ENCODE data around the gene GPR171.

The GPR171 gene

DNA sequence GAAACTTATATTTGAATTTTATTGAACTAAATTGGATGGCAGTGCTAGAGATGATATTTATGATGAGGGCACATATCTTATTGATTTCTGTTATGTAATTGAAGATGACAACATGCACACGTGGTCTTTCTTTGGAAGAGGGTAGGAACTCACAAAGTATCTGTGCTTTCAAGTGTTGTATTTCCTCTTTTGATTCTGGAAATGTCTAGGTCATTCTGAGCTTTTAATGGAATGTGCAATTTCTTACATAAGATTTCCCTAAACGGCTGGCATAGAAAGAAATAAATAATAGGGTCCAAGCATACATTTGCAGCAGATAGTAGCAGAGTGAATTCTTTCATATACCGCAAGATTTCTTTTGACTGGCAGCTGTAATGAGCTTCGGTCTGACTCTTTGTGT, 10.1 kb upstream of the GPR171 start:
- DNase-seq, result no peak

DNA sequence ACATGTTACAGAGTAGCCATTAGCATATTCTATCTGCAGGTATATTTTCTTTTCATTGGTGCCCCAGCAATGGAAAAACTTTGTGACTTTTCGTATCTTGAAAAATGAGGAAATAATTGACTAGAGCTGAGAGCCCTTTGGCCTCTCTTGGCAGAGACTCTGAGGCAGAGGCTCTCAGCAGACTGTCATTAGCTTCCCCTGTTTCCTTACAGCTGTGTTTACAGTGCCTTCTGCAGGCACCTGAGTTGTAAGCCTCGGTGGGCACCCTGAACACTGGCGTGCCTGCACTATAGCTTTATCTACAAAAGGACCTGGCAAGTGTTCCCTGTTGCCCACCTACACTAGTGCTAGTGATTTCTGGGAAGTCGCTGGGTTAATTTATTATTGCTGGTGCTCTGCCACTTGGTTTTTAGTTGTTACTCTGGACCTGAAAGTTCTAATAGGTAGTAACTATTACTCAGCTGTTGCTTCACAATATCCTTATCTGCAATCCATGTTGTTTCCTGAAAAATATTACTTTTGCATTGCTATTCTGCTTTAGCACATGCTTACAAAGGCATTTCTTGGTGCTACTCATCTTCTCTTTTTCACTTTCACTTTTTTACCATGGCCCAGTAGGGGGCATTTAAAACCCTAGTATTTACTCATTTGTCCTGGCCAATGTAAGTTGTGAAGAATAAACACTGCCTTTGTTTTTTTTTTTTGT, 7.8 kb upstream of the GPR171 start:
- DNase-seq, result no peak

DNA sequence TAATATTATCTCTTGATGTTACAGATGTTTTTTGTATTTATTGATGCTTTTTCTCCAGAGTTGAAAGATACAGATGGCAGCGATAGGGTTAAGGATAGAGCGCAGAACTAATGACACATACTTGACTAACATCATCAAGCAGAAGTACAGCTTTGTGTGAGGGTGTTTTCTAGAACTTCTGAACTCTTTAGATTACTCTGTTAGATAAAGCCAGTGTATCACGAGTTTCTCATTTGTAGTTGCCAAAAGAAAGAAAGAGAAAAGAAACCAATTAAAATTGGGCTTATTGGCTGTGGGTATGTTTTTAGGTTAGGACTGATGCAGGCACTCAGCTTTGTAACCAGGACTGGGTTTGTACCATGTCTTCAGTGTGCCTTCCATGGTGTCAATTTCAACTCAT, 6.6 kb upstream of the GPR171 start:
- no peak for DNase-seq

DNA sequence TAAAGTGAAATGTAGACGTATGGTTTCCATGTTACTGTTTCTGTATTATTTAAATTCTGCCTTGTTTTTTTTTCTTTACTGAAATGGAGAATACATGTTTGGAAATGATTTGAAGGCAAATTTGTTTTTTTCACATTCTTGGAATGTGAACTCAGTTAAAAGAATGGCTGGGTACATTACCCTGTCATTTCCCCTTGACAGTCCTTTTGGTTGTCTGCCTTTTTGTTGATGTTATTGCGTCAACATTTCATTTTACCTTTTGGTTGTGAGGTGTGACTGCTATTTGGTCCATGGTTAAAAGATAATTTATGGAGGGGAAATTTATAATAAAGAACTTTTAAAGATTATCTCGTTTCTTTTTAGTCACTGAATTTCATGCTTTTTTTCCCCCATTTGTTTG, 3.2 kb upstream of the GPR171 start:
- no peak for DNase-seq

DNA sequence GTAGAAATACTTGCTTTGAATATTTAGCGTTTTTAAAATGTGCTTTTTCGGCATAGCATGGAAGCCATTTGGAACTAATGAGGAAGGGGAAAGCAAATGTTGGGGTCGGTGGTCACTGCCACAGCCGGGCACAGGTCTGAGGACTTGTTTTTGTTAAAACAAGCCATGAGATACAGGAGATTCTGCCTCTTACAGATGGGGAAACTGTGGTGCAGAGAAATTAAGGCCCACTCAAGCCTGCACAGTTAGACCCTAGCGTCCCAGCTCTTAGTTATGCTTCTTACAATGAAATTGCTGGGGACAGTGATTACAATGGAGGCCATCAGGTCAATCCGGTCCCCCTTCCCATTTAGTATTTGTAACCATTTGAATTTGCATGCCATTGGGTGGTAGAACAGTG, 2.5 kb upstream of the GPR171 start:
- DNase-seq, result no peak

DNA sequence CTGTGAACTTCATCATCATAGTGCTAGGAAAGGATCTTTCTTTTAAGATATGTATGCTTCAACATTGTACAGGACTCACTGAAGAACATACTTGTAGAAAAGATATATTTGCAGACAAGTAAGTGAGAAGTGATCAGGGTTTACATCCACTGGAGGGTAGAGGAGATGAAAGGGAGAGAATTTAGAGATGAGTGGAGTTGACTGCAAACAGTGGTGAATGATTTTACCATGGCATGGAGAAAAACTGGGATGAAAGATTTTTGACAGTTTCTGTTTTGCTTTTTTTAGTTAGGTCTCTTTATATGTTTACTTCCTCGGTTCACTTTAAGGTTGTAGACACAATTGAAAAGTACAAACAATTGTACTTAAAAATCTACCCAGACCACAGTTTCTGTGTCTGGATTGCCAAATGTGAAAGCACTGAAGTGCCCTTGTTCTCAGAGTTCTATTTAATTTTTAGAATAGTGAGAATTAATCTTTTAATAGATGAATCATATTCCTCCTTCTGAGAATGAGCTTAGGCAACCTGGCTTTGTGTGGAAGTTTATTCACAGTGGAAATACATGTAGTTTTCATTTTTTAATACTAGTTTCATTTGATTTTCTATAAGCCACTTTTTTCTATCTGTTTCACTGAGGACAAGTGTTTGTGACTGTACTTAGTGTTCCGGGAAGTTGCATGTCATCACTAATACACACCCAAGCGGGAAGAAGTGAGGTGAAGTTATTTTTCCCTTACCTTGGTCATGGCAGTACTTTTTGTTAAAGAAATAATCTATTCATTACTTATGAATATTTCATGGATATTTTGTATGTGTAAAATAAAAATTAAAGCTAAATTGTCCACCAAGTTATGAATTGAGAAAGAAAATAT, 1.8 kb upstream of the GPR171 start:
- no peak for DNase-seq

DNA sequence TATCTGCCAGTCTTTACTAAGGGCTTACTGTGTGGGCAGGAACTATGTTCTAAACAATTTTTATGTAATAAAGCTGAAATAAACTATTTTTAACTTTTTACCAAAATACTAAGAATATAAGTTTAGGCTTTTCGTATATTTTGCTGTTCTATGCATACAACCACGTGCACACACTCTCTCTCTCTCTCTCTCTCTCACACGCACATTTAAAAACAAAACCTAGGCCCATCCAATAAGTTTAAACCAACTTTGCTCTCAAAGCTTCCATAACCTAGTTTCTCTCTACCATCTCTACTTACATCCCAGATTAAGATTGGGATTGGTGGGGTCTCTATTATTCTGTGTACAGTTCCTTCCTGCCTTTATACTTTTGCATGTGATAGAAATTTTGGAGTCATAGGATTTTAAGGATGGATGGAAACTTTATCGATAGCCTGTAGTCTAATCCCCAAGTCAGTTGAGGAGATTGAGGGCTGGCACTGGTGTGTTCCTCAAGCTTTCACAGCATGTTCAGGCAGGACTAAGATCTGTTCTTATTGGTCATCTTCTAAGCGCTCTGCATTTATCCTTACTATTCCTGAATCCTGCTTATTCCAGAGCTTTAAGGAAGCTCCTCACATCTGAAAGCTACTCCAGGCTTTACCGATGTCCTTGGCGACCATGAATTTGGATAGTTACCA, 1.8 kb downstream of the GPR171 start:
- no peak for DNase-seq

DNA sequence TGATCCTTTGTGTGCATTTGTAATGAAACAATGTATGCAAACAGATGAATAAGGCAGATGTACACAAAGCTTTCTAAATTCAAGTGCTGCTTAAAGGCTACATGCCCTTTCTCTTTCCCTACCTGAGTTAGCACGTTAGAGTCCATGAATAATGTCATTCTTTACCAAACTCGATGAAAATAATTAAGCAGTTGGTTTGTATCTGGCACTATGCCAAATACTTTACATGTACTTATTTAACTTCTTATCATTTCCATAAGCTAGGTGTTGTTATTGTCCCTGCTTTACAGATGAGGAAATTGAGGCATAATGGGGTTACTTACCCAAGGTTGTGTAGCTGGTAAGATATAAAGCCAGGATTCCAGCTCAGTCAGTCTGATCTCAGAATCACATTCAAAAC, 2.4 kb downstream of the GPR171 start:
- DNase-seq, result no peak

DNA sequence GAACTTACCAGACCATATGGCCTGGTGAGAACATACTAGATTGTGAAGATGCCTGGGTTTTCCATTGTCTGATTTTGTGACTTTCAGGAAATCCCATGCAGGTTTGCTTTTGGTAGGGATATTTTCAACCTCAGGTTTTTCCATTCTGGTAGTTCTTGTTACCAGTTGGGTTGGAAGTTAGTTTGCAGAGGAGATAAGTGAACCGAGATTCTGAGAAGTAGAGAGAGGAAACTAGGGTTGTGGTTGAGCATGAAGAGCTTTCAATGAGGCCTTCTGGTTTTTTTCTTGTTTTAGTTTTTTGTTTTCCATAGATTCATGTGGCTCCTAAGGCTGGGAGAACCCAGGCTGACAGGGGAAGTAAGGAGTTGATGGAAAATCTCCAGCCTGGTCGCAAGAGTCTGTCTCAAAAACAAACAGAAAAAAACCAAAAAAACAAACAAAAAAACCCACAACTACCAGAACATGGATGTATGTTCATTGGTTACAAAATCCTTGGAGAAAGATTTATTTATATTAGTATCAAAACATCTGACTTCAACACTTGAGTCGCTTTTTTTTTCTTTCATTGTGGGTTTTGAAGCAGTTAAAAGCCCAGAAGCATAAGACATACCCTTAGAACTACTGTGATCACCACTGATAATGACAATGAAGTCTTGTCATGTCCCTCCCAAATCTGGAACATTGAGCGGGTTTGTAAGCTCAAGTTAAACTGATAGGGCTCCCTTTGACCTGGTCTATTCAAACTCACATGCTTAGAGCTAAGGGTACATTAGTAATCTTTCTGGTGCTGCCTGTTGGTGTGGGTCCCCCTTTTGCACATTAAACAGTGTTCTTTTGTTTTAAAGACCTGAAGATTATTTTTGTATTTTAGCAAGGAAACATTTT, 3.2 kb downstream of the GPR171 start:
- no peak for DNase-seq

DNA sequence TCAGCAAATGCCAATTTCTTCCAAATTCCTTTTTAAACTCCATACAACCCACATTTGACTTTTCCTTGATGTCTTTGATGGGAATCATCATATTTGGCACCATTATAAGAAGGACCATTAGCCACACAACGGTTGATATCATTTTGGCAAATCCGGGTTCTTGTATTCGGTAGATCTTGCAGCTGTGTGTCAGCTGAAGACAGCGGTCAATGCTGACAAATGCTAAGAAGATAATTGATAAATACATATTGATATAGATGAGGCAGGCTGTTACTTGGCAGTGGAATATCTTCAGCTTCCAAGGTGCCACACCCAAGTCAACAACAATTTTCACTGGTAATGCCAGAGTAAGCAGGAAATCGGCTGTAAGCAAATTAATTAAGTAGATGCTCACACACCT, 4.2 kb downstream of the GPR171 start:
- no peak for DNase-seq

DNA sequence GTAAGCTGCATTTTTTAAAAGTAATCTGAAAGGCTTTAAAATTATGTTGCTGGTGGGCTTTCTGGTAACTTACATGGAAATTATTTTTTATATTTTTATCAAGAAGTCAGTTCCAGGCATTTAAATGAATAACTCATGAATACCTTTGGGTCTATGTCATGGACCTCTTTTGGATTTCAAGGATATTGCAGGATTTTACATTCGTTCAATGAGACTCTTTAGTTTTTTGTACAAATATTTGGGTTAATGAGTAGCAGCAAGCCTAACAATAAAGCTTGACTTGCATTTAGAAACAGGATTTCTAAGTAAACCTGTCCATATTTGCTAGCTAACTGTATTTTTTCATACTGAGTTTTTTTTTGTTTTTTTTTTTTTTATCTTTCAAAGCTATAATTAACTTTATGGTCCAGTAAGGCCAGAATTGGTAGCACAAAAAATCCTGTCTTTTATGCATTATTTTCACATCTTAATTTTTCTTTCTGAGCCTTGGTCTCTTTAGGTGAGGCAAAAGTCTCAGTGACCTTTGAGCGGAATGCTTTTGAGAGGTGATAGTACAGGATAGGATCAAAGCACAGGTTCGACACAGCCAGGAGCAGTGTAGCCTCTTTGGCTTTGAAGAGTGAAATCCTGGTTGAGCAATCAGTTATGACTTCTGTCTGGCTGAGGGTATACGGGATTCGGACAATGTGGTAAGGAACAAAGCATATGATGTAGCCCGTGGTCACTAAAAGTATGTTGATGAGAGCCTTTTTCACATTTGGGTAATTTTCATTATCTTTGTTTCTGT, 4.8 kb downstream of the GPR171 start:
- no peak for DNase-seq

DNA sequence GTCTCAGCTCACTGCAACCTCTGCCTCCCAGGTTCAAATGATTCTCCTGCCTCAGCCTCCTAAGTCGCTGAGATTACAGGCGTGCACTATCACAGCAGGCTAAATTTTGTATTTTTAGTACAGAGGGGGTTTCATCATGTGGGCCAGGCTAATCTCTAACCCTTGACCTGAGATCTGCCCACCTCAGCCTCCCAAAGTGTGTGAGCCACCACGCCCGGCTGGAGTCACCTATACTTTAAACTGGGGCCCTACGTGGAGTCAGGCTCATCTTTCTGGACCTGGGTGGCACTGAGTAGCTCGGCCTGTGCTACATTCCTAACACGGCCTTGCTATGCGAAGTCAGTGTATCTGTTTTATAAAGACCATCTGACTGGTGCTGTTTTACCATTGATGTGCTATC, 5.8 kb downstream of the GPR171 start:
- no peak for DNase-seq

DNA sequence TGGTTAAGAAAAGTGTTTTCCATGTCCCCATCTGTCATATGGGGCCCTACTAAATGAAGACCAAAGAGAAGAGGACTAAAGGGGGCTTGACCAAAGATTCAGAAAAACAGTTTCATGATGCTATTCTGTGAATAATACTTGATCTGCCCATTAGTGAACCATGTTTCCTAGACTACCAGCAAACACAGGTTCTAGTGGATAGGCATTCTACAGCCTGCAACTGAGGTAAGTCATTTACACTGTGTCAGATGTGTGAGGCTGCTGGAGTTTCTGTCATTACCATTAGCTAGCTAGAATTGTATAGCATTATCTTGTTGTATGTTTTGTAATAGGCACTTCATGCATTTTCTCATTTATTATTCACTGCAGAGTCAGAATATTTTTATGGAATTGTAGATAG, 6.6 kb downstream of the GPR171 start:
- DNase-seq, result no peak

DNA sequence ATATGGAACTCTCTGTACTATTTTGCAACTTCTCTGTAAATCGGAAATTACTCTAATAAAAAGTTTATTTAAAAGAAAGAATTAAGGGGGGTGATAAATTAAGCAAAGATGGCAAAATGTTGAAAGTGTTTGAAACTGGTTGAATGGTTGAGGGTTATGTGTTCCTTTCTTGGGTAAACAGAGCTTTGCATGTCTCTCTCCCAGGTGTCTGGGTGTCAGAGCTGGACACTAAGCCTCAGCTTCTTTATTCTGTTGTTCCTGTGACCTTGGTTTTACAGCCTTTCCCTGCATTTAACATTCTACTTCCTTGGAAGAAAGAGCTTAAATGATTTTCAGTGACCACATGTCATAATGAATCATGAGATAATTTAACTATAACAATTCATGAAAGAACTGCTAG, 7.2 kb downstream of the GPR171 start:
- DNase-seq, result no peak

DNA sequence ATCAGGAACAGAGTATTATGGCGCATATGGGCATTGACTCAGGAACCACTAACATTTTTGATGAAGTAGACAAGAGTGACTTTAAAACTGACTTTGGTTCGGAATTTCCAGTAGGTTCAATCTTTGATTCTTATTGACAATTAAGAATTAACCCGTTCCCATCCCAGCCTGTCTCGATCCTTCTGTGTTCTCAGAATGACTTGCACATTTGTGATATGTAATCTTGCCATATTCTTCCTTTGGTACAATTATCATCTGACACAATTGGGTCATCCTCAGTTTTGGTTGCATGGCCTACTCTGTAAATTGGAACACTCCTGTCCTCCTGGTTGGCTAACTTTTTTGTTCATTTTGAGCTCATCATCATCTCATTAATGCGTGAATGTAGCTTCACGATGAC, 10.5 kb downstream of the GPR171 start:
- no peak for DNase-seq

DNA sequence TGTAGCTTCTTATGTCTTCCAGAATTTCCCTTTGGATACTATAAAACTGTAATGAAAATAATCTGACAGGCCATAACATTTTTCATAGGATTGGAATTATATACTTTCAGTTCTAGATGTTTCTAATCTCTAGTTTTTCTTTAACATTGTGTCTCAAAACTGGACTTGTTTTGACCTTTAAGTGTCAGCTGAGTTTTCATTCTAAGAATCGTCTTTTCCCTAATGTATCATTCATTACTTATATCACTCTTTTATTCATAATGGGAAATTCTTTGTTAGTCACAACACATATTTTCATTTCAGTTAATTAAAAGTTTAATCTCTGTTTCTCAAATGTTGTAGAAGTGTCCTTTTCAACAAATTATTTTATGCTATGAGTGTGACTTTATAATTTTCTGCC, 11.9 kb downstream of the GPR171 start:
- no peak for DNase-seq

DNA sequence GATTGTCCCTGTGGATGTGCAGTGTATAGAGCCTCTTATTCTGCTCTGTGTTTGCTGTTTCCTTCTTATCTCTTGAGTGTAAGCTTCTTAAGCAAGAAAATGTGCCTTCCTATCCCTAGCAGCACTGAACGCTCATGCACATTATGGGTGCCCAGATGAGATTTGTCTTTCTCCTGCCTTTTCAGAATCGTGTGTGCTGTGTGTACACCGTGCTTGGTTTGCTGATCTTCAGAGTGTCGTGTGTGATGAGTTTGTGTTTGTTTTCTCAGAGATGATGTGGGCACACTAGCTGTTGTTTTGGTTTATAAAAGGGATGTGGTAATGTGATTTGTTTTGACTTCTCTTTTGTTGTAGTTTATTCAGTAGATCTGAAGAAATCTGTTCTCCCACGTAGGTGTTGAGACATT, 19.7 kb downstream of the GPR171 start:
- no peak for DNase-seq

DNA sequence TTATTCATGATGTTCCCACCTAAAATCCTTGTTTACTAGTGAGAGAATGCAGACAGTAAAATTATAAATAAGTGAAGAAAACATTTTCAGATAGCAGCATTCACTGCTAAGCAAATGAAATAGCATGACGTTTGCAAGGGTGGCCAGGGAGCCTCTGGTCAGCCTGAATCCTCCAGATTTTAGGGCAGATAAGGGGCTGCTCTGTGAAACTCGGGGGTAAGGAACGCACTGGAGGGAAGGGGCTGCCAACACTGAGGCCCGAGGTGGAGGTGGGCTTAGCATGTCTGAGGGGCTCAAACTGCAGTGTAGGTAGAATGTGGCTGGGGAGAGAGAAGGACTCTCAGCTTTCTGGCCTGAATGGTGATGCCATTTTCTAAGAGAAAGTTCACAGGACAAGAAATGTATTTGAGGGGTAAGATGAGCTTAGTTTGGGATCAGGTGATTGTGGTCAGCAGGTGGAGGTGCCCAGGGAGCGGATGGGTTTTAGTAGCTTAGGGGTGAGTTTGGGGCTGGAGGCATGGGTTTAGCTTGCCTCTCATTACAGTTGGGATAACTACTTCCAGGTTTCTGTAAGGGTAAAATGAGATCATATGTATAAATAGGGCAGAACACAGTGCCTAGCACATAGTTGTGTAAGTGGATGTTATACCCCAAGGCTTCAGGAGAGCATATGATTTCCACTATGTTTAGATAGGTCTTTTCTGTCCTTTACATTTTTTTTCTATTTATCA, 20.5 kb downstream of the GPR171 start:
- no peak for DNase-seq

DNA sequence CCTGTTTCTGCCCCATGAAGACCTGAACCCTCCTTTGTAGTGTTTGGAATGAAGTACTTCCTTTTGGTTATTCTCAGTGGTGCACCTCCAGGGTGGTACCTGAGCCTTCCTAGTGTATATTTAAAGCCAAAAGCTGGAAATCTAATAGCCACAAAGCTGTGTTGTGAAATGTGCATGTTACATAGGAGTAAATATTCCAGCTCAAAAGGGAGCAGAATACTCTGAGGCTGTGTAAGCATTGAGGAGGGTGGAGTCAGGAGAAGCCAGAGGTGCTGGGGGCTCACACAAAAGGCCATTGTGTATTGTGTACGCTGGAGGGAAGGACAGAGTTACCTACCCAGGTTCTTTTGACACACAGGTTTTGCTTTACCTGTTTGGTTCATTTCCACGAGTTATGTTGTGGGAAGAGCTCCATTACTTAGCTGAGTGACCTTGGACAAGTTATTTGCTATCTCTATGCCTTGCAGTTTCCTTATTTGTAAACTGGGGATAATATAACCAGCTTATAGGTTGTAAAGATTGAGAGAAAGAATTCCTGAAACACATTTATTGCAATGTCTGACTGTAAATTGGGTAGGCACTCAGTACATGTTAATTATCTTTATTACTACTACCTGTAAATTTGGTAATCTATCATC, 24.7 kb downstream of the GPR171 start:
- DNase-seq, result no peak

DNA sequence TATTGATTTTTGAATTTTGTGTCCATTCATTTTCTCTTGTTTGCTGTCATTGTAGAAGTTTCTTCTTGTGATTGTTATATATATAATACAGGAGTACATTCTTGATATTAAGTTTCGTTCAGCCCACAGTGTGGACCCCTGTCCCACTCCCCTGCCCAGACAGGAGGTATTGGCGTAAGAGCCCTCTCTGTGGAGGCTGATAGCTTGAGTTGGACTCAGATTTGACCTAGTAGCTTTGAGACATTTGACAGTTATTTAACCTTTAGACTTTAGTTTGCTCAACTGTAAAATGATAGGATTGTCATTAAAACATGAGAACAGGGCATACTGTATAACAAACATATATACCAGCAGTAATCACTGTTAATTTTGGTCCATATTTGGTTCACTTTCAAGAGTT, 27.1 kb downstream of the GPR171 start:
- DNase-seq, result no peak

DNA sequence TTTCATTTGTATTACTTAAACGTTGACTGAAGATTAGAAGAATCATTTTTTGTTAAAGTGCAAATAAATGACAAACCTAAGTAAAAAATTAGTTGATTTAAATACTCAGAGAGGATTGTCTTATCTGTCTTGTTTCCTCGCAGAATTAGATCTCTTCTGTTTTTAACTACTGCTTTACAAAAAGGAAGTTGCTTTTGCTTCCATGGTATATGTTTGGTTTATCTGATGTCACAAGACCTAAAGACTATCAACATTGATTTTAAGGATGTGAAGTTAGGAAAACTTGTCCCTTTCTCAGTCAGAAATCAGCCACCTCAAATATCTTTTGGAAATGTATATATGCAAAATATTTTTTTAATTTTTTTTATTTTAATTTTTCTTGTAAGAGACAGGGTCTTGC, 28.7 kb downstream of the GPR171 start:
- no peak for DNase-seq

Data from NCI-H446 (cell line).